ENCODE results near the gene CALML6. TPM values are rescaled to one million over a fixed set of nuclear protein-coding genes. Genes with fewer than 3 reads are reported as not detected.
A peak's percentile ranks its signal among the peaks of the same experiment; 100 is the strongest.

Gene CALML6
- total and polyA plus RNA-seq, 2 experiments from 2014 or later: 0.87 TPM; not detected in 1

- Histone ChIP-seq H3K4me3 (peak overlapping the region; percentile 67), H3K79me2 (replicated peaks; ENCODE audit: insufficient read depth) (no peaks in the 10 kb centered on the region), H4K20me1 (replicated peaks; ENCODE audit: insufficient read depth) (no peaks in the 10 kb centered on the region), H3K36me3 (ENCODE audit: insufficient read depth) (no peaks in the 10 kb centered on the region), H3K4me1 (ENCODE audit: insufficient read depth) (peaks cover 5% of the 10 kb centered on the region; the same call in 1 of the 2 replicates), H2AFZ (peak overlapping the region; percentile 69), H3K4me2 (peak overlapping the region; percentile 86), H3K9me2 (ENCODE audit: insufficient read depth) (no peaks in the 10 kb centered on the region), H3F3A (replicated peaks; ENCODE audit: low read depth) (0 out of 2 replicates have a peak, but pooled peaks cover 2% of the 10 kb centered on the region), H3K27me3 (ENCODE audit: insufficient read depth) (no peaks in the 10 kb centered on the region), H3K27ac (ENCODE audit: low read depth) (peak overlapping the region; percentile 80; the same call in 1 of the 2 replicates)
- peaks cover 8% of the 10 kb centered on the region for H3K27me3 Mint-ChIP-seq (ENCODE audit: insufficient read depth, low read depth, poor library complexity)
- DNase-seq (ENCODE audit: low spot score): no peak
- H3K27ac Mint-ChIP-seq: peak overlapping the region; percentile 24; the same call in 1 of the 2 replicates
- ATAC-seq: no peak
- no peaks in the 10 kb centered on the region; the same call in 1 of the 3 replicates for H3K36me3 Mint-ChIP-seq (ENCODE audit: low read depth)
- H3K4me3 Mint-ChIP-seq: peak overlapping the region; percentile 73
- no peak for TF ChIP-seq CTCF (conservative IDR thresholded peaks at IDR 0.05; ENCODE audit: low read depth in 2 of 2)
- no peak for TF ChIP-seq ZNF331 (CRISPR knock-in tag; IDR thresholded peaks at IDR 0.05; ENCODE audit: low read depth)
- no peak for TF ChIP-seq EZH2 (IDR thresholded peaks at IDR 0.05; ENCODE audit: low read depth, unreplicated experiment)
- peaks cover 14% of the 10 kb centered on the region for H3K4me1 Mint-ChIP-seq
- no peaks in the 10 kb centered on the region for H3K9me3 Mint-ChIP-seq
Measured at GRCh38 chr1:1910033-1910465, 5.0 kb upstream of the CALML6 start.

- Histone ChIP-seq H3K79me2 (replicated peaks; ENCODE audit: insufficient read depth) (no peaks in the 10 kb centered on the region), H3K36me3 (ENCODE audit: insufficient read depth) (no peaks in the 10 kb centered on the region), H3K4me1 (ENCODE audit: insufficient read depth) (peaks cover 5% of the 10 kb centered on the region; the same call in 1 of the 2 replicates), H3K4me2 (no peak overlapping the region), H3K4me3 (no peak overlapping the region), H3K27ac (ENCODE audit: low read depth) (no peak overlapping the region), H3F3A (replicated peaks; ENCODE audit: low read depth) (0 out of 2 replicates have a peak, but pooled peaks cover 2% of the 10 kb centered on the region), H4K20me1 (replicated peaks; ENCODE audit: insufficient read depth) (no peaks in the 10 kb centered on the region), H3K9me2 (ENCODE audit: insufficient read depth) (no peaks in the 10 kb centered on the region), H2AFZ (no peak overlapping the region), H3K27me3 (ENCODE audit: insufficient read depth) (no peaks in the 10 kb centered on the region)
- no peak for ATAC-seq
- Mint-ChIP-seq H3K27ac (peak overlapping the region; percentile 24; the same call in 1 of the 2 replicates), H3K4me1 (peaks cover 15% of the 10 kb centered on the region), H3K9me3 (no peaks in the 10 kb centered on the region), H3K36me3 (ENCODE audit: low read depth) (no peaks in the 10 kb centered on the region; the same call in 1 of the 3 replicates), H3K4me3 (peak overlapping the region; percentile 73; the same call in 1 of the 3 replicates), H3K27me3 (ENCODE audit: insufficient read depth, low read depth, poor library complexity) (peaks cover 8% of the 10 kb centered on the region)
- DNase-seq (ENCODE audit: low spot score): no peak
- no peak for TF ChIP-seq POLR2AphosphoS5 (IDR thresholded peaks at IDR 0.05; ENCODE audit: low read depth)
- TF ChIP-seq STAT1 (IDR thresholded peaks at IDR 0.05; ENCODE audit: unreplicated experiment): no peak
- TF ChIP-seq REST (IDR thresholded peaks at IDR 0.05; ENCODE audit: unreplicated experiment): no peak
- no peak for TF ChIP-seq ETS1 (IDR thresholded peaks at IDR 0.05)
Measured at GRCh38 chr1:1910651-1911331, 4.3 kb upstream of the CALML6 start.

All from GM23338 (cell line).